NCI-H526 (cell line): ENCODE results near the gene WSCD1.

Source experiments
- DNase-seq, 2 experiments: peaks; one replicate each; lab custom pipeline; 2025; lab: John Stamatoyannopoulos, UW

The WSCD1 gene

DNA sequence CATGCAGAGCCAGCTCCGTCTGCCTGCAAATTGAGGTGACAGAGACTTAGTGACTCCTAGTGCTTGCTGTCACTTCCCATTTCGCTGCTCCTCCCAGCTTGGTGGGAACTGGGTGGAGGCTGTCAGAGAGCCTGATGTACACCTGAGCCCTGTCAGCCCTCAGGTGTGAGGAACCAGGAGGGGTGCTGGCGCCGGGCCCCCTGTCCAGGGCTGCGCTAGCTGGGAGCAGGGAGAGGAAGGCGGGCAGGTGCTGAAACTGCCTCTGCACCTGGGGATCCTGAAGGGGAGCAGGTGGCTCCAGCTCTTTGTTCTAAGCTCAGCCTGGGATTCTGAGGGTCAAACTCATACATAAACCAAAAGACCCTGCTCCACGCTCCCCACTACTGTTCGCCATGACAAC is 10.8 kb upstream of the WSCD1 start:
- DNase-seq, result no peak

DNA sequence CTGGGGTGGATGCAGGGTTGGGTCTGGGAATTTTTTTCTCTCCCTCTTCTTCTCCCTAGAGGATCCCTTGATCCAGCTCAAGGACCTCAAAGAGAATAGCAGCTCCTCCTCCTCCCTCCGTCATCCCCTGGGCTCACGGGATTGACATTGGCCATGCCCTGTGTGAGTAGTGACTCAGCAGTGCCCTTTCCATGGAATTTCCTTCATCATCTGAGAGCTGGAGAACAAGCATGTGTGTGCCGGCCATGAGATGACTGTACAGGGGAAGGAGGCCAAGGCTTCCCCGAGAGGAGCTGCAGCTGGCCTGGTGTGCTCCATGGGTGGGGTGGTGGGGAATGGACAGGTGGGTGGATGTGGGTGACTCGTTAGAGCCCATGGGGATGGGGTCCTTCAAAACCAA is 8.9 kb upstream of the WSCD1 start:
- DNase-seq, result no peak

DNA sequence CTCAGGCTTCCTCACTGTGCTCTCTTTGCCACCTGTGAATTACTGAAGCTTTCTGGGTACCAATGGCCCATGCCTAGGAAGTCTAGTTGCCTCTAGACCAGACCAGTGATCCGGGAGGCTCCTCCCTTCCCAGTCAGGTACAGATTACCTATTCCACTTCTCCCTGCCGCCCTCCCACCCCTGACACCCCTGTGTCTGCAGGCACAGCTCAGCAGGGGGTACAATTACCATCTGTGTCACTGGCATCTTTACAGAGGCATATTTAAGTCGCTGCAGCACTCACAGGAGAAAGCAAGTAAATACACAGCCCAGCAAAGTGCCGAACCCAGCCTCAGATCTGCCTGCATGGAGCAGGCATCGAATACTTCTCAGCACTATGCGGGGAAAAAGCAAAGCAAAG is 5.3 kb upstream of the WSCD1 start:
- no peak for DNase-seq

DNA sequence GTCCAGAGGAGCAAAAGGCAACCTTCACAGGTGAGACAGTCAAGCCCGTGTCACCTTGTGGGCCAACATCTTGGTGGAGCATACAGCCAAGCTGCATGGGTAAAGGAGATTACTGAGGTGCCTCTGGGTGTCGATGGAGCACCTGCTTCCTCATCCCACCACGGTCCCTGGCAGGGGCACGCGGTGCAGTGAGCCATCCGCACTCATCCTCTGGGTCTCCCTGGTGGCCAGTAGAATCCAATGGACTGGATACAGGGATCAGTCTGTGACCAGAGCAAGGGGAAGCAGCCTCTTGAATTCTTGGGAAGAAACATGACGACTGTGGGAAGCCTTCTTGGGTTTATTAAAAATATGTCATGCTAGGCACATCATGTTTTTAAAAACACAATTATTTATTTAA is 4.8 kb upstream of the WSCD1 start:
- no peak for DNase-seq

DNA sequence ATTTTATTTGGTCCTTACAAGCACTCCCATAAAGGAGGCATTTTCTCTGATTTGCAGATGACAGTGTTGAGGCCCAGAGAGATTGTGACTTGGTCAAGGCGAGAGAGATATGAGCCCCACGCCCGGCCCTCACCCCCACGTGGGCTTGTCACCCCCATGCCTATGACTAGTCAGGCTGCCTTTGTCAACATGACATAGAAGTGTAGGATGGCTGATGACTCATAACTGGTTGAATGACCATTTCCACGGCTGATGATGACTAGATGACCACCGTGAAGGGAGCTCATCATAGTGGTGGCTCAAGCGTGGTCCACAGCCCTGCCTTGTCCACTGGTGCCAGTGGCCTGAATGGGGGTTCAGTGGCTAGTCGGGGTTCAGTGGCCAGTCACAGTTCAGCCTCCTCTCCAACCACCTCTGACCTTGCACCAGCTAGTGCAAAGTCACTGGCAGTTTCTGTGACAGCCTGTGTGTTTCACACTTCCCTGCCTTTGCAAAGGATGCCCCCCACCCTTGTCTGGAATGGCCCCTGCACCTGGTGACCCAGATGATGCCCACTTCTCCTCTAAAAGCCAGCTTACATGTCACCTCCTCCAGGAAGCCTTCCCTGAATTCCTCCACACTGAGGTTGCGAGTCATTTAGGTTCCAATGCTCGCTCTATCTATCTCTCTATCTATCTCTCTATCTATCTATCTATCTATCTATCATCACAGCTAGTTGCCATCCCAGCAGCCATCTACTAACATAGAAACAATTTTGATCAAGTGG is 3.8 kb upstream of the WSCD1 start:
- DNase-seq, result no peak

DNA sequence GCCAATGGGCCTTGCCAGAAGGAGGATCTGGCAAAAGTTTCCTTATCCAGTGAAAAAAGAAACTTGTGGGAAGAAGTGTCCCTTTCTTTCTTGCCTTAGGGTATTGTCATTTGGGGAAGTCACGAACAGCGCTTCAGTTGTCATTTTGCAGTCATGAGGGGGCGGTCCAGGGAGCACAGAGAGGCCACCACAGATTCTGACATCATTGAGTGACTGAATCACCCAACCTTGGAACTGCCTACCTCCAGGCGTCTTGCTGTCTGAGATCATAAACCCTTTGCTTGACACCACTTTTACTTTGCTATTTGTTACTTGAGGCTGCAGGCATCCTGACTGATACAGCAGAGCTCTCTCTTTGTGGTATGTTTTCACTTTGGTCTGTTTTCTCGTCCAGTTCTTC is 3.1 kb upstream of the WSCD1 start:
- no peak for DNase-seq

DNA sequence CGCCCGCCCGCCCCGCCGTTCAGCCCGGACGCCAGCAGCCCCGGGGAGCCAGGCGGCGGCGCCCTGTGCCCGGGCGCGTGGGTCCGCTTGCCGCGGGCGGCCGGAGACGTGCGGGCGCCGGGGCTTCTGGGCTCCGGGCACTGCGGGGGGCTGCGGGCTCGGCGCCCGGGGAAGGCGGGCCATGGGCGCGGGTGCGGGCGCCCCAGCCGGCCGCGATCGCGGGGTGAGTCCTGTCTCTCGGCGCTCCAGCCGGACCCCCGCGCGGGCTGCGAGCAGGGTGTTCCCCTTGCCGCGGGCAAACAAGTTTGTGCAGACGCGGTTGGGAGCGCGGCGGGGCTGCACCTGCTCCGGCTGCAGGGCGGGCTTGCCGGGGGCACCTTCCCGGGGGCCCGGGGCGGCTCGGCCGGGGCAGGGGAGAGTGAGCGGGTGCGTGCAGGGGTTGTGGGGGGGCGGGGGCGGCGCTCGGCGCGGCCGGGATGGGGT is 292 bp downstream of the WSCD1 start:
- peak in 1 of 2 experiments; percentile 41 for DNase-seq

DNA sequence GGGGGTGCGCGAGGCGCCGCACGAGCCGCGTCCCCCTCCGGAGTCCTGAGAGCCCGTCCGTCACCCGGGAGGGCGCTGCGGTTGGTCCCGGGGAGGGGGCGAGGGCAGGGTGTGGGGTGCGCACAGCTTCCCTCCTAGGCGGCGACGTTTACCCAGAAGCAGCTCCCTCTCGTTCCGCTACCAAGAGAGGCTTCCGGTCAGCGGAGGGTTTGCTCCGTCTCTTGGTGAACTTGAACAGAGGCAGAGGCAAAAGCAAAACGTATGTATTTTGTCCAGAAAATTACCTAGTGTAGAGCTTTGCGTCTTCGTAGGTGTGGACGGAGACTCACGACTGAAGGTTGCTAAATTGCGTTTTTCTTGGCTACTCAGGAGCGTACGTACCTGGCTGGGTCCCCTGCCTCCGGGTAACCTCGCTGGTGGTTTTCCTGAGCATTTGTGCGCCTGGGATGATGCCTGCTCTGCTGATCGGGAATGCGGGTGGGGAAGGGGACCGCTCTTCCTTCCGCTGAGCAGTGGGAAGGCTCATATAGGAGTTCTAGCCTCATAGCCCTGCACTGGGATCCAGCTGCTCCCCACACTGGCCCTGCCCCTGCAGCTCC is 833 bp downstream of the WSCD1 start:
- DNase-seq, result peak; percentile 10 to 44

DNA sequence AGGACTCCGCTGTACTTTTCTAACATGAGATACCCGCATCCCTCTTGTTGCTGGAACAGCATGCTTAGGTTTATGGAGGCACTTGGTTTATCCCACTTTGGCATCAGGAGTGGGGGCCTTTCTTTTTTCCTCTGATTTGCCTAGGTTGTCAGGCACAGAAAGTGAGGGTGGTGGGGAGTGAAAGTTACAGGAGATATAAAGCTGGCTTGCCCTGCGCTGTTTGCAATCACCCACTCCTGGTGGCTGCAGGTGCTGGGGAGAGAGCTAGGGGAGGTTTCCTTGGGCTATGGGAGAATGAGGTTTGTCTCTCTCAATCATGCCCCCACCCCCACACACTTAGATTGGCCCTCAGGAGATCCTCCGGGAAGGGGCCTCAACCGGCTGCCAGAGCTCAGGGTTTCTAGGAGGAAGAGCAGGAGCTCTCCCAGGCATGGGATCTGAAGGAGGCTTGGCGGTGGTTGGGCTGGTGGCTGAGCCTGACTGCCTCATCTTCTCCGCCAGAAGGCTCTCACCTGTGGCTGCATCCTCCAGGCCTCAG is 1.4 kb downstream of the WSCD1 start:
- no peak for DNase-seq

DNA sequence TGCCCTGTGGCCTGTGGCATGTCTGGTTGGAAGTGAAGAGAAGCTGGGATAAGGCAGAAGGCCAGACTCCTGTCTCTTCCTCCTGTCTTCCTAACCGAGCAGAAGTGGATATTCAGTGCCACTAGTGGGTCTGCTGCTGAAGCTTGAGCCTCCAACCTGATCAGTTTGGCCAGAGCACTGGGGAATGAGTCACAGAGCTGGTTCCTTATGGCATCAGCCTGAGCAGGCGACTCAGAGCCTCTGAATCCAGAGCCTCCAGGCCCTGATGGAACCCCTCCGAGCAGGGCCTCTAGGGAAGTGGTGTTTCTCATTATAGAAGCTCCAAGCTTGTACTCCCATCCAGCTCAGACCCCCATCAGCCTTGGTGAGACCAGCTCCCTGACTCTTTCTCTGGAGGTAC is 2.0 kb downstream of the WSCD1 start:
- DNase-seq, result no peak

DNA sequence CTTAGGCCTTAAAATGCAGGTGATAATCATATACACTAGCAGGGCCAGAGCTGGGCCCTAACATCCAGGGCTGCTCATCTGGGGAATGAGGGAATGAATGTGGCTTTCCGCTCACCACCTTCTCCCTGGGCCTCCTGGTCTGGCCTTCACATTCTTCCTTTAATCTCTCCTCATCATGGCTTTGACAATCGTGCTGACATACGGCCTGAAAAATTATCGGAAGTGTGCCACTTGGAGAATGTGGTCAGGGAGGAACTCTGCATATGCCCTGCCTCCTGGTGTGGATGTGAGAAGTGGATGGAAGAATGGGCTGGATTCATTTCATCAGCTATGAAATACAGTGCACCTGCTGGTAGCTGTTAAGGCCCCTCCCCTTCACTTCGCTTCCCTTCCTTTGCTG is 2.4 kb downstream of the WSCD1 start:
- DNase-seq, result no peak

DNA sequence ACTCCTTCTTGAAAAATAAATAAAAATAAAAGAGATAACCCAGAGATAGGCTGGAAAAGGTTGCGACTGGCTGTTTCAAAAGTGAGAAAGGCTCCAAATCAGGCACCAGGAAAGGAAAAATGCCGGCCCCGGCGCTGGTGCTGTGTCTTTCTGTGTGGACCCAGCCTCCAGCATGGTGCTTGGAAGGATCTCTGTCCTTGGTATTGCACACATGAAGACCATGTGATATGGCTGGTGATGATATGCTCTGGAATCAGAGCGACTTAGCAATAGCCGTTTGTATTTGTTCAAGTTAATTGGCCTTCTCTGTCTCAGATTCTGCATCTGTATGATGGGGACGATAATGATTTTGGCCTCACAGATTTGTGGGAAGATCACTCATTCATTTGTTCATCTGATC is 3.4 kb downstream of the WSCD1 start:
- DNase-seq, result no peak

DNA sequence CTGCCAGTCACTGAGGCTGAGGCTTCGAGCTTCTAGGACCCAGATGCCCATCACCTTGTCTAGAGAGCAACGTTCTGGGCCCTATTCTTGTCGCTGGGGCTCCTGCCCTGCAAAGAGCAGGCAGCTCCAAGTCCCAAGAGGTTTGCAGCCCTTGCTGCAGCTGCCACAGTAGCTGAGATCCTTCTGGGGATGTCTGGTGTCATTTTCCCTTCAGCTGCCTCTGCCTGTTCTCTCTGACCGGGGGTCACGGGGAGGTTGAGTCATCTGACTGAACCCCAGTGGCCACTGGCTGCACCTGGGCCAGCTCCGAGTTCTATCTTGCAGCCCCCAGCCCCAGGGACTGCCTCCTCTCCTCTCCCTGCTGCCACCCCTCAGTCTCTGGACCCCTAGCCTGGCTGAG is 4.9 kb downstream of the WSCD1 start:
- DNase-seq, result no peak

DNA sequence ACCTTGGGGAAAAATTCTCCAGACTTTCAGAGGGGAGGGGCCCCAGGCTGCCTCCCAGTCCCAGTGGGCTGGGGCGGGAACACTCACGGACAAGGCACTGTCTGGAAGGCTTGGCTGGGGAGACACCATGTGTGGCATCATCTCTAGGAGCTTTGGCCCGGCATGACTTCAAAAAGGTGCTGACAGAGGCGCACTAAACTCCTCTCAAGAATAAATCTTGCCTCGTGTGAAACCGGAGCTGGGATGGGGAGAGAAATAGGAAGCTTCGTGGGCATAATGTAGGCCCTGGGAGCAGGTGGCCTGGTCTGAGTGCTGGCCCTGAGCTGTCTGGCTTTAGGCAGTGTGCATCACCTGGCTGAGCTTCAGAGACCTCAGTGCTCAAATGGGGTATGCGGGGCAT is 5.7 kb downstream of the WSCD1 start:
- DNase-seq, result no peak

DNA sequence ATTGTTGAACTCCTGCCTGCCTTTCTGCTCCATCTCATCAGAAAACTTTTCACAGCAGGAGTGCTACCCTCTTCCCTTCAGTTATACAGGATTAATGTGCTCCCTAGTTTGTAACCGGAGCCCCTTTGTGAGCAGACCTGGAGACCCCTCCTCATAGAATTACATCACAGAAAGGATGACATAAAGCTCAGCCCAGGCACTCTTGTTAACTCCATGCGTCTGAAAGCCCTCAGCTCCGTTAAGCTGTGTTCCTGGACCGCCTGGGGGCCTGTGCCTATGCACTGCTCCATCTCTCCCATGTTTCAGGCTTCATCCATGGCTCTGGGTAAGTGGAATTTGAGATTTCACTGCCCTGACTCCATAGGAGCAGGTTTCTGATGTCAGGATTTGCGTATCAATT is 7.6 kb downstream of the WSCD1 start:
- DNase-seq, result no peak

DNA sequence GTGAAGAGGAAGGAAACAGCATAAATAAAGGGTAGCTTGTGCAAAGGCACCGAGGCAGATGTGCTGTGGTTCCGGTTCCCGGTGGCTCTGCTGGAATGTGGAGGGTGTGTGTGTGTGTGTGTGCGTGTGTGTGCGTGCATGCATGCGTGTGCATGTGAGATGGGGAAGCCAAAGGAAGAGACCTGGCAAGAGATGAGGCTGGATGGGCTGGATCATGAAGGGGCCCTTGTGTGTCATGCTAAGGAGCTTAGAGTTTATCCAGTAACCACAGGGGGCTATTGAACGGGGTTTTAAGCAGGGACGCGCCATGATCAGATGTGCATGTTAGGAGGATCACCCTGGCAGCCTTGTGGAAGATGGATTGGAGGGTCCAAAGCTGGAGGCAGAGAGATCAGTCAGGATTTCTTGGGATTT is 8.3 kb downstream of the WSCD1 start:
- DNase-seq, result no peak

DNA sequence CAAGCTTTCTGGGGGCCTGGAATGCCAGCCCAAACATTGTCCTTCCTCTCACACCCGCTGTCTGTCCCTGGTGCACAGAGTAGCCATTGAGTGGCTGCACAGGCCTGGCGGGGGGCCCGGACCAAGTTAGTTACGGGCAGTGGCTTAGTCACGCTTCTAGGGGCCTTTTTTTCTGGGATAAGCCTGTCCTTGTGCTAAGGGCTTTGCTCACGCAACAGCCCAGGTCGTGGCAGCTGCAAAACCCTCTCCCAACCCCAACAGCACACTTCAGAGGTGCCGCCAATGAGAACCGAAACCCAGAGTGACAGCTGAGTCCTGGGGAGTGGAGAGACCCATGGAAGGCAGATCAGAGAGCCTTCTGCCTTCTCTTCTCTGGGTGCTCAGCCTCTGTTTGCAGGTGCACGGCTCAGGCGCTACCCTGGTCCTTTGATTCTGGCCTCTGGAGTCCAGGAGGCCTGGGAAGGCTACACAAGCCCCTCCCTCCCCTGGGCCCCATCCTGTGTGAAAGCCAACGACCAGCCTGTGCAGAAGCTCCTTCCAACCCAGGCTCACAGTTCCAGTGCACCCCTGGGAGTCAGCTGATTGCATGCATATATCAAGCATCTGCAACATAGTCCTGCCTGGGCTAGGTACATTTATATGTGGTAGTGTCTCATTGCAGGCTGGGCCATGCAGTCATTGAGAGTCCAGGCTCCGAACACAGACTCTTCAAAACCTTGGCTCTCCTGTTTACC is 9.1 kb downstream of the WSCD1 start:
- no peak for DNase-seq

DNA sequence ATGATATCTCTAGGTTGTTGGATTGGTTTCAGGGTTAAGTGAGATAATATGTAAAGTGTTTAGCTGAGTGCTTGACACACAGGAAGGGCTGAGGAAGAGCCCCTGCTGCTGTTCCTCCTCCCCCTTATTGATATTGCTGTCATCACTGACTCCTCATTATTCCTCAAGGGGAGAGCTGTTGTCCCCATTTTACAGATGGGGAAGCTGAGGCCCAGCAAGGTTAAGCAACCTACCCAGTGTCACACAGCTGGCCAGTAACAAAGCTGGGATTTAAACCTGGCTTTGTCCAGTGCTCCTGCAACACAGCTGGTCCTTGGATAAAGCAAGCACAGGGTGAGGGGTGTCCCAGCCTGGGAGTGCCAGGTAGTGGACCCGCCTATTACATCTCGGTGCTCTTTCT is 9.8 kb downstream of the WSCD1 start:
- no peak for DNase-seq

DNA sequence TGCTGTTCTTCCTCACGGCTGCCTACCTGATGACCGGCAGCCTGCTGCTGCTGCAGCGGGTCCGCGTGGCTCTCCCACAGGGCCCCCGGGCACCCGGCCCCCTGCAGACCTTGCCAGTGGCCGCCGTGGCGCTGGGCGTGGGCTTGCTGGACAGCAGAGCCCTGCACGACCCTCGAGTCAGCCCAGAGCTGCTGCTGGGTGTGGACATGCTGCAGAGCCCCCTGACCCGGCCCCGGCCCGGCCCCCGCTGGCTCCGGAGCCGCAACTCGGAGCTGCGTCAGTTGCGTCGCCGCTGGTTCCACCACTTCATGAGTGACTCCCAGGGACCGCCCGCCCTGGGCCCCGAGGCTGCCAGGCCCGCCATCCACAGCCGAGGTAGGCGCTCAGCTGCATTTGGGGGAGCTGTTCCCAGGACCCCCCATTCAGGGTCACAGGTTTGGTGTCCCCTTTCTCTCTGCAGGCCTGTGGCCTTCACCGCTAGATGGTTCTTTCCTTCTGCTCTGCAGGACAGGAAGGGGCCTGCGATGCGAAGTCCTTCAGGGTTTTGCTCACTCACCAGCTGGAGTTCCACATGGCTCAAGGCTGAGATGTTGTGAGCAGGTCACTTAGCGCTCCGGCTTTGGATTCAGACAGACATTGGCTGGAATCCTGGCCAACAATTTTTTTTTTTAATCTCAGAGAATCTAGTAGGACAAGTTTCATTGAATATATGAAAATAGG is 10.7 kb downstream of the WSCD1 start:
- DNase-seq, result no peak

DNA sequence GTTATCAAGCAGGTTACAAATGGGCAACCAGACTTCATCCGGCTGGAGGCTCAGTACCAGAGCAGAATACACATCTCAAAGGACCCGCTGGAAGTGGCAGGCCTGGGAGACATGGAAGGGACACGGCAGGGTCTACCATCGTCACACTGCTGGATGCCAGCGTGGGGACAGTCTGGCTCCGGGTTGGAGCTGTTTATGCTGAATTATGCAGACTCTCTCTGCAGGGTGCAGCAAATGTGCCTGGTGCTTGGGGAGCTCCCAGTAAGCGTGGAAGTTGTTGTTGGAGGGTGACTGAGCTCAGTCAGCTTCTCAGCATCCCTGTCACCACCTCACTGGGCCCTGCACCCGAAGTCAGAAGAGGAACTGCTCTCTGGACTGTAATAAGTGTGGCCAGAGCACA is 12.2 kb downstream of the WSCD1 start:
- DNase-seq, result no peak

DNA sequence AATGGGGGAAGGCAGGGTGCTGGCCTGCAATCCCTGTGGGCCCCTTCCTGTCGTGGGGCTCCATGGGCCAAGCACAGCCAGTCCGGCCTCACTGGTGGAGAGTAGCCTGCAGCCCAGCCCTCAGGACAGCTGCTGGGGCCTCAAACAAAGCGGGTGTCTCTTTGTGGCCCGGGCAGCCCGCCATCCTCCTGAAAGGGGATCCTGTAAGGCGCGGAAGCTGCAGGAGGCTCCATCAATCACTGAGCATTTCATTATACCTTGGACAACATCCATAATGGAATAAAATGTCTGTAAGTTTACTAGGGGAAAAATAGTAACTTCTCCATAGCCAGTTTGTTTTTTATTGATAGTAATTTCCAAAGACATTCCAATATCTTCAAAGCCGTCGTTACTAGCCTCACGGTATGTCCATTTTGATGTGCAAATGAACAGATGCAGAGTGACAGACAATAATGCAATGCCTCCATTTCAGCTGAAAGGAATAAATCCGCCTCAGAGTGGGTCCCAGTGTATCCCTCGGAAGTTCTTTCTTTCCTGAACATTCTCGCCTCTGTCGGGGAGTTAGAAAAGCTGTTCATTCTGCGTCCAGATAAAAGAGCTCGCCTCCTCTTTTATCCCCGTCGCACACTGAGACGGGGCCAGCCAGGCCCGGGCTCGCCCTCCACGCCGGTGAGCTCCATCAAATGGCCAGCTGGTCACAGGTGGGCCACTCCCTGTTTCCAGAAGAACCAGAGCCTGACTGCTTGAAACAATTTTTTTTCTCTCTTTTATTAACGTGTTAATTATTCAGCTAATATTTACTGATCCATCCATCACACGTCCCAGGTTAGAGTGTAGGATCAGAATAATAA is 14.4 kb downstream of the WSCD1 start:
- no peak for DNase-seq
